HEK293T (cell line): ENCODE measurements around the gene APOA4.

ENCODE experiments used
- CTCF ChIA-PET: fragments of 350-600 bp; formaldehyde crosslinking; extraction: SDS; loops from one replicate; lab custom pipeline; 2021; ENCODE audit warnings: antibody characterized with exemption, inconsistent platforms; lab: Yijun Ruan, JAX
- POLR2A ChIA-PET: fragments of 350-600 bp; formaldehyde crosslinking; extraction: SDS; loops from one replicate; lab custom pipeline; 2020; ENCODE audit warnings: antibody characterized with exemption, inconsistent platforms; lab: Yijun Ruan, JAX
- DNase-seq: peaks from one replicate; pipeline ENCODE4 v3.0.0; 2012; ENCODE audit warnings: mixed read lengths; ENCODE audit errors: extremely low spot score
- ARNT ChIP-seq: fragments of 450-650 bp; IDR thresholded peaks from 2 replicates; pipeline ENCODE4 v1.6.1; 2017; ENCODE audit warnings: mild to moderate bottlenecking
- BHLHE40 ChIP-seq: fragments of 450-650 bp; IDR thresholded peaks from 2 replicates; pipeline ENCODE4 v1.6.1; 2016; ENCODE audit warnings: mild to moderate bottlenecking, moderate library complexity, borderline replicate concordance
- CTBP1 ChIP-seq: fragments of 450-650 bp; IDR thresholded peaks from 2 replicates; pipeline ENCODE4 v1.6.1; 2016; ENCODE audit warnings: borderline replicate concordance
- ELF4 ChIP-seq: fragments of 450-650 bp; IDR thresholded peaks from 2 replicates; pipeline ENCODE4 v1.6.1; 2017; ENCODE audit warnings: antibody characterized with exemption
- FOXA1 ChIP-seq: fragments of 450-650 bp; IDR thresholded peaks from 2 replicates; pipeline ENCODE4 v1.6.1; 2016; ENCODE audit warnings: mild to moderate bottlenecking
- FOXK2 ChIP-seq: fragments of 450-650 bp; IDR thresholded peaks from 2 replicates; pipeline ENCODE4 v1.6.1; 2016; ENCODE audit warnings: mild to moderate bottlenecking
- FOXM1 ChIP-seq: fragments of 450-650 bp; IDR thresholded peaks from 2 replicates; pipeline ENCODE4 v1.6.1; 2017; ENCODE audit warnings: mild to moderate bottlenecking, borderline replicate concordance
- HDGF ChIP-seq: fragments of 450-650 bp; IDR thresholded peaks from 2 replicates; pipeline ENCODE4 v1.6.1; 2017; ENCODE audit warnings: antibody characterized with exemption, borderline replicate concordance
- L3MBTL2 ChIP-seq: fragments of 450-650 bp; conservative IDR thresholded peaks from 2 replicates; pipeline ENCODE4 v1.6.1; 2016; ENCODE audit warnings: mild to moderate bottlenecking
- LEF1 ChIP-seq: fragments of 450-650 bp; IDR thresholded peaks from 2 replicates; pipeline ENCODE4 v1.6.1; 2017; ENCODE audit warnings: mild to moderate bottlenecking, borderline replicate concordance
- NFRKB ChIP-seq: fragments of 450-650 bp; IDR thresholded peaks from 2 replicates; pipeline ENCODE4 v1.6.1; 2016; ENCODE audit warnings: mild to moderate bottlenecking, moderate library complexity
- PKNOX1 ChIP-seq: fragments of 450-650 bp; IDR thresholded peaks from 2 replicates; pipeline ENCODE4 v1.6.1; 2016
- SP1 ChIP-seq: fragments of 450-650 bp; IDR thresholded peaks from 2 replicates; pipeline ENCODE4 v1.6.1; 2017
- SUZ12 ChIP-seq: fragments of 450-650 bp; IDR thresholded peaks from 2 replicates; pipeline ENCODE4 v1.6.1; 2016; ENCODE audit warnings: mild to moderate bottlenecking
- TARDBP ChIP-seq: fragments of 450-650 bp; IDR thresholded peaks from 2 replicates; pipeline ENCODE4 v1.6.1; 2016
- ZNF384 ChIP-seq: fragments of 450-650 bp; IDR thresholded peaks from 2 replicates; pipeline ENCODE4 v1.6.1; 2016

Gene APOA4

DNA sequence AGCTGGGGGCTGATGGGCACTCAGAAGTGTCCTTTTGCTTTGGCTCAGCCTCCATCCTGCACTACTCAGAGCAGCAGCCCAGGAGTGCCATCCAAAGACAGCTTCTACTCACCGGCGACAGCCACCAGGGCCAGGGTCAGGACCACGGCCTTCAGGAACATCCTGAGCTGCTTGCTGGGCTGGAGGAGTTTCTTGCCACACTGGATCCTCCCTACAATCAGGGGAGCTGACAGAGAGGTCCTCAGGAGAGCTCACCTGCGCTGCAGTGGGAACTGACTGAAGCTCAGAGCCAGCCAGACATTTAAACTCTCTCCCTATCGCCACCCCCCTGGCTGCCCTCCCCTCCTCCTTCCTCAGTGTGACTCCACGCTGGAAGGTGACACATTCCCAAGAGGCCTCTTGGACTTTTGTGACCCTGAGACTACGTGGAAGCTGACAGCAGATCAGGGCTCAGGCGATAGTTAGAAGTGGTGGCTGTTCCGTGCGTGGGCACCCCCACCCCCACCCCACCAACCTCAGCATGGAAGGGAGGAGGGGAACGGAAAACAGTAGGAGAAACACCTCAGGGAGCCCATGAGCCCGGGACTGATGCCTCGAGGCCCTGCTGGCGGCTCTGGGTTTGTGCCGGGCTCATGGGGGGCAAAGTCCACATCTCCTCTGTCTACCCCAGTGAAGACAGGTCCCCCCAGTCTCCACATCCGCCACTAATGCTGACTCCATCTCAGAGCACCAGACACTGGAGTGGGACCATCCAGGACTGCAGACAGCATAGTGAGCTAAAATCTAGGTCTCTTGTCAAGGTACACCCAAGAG lies at the start of gene APOA4:
APOA4 (minus strand) TSS at position 274 of the 813 bp plus-strand sequence; CDS start at position 161, 113 bp downstream.
- ChIA-PET POLR2A (interaction anchor here (1.3 kb wide), 1 partner anchor 12 kb away, joined by 5 read pairs; no protein-coding TSS in a partner anchor), CTCF (interaction anchor here (0.5 to 1.1 kb wide), 2 partner anchors 13 to 310 kb away, joined by 4 read pairs; no protein-coding TSS in a partner anchor)
- no peak for TF ChIP-seq NFRKB
- TF ChIP-seq CTBP1 = no peak
- no peak for TF ChIP-seq FOXK2
- TF ChIP-seq ELF4 = no peak
- no peak for TF ChIP-seq L3MBTL2
- TF ChIP-seq PKNOX1 = no peak
- DNase-seq = no peak

DNA sequence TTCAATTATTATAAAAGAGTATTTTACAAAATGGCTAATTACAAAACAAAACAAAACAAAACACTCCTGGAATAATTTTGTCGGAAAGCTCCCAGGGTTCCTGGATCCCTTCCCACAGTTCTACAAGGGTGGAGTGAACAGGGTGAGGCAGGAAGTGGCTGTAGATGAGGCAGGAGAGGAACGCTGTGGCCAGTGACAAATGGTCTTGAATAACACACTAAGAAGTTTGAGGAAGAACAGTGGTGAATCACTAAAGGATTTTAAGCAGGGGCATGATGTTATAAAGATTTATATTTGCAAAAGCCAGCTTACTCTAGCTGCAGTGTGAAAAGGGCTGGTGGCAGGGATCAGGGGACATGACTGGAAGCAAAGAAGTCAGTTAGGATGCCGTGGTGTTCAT lies 48.1 kb upstream of the APOA4 start:
- ChIA-PET CTCF (no interaction called here), POLR2A (no interaction called here)
- DNase-seq = no peak
- TF ChIP-seq SP1 (no peak), FOXM1 (no peak), PKNOX1 (no peak), SUZ12 (no peak), HDGF (no peak), BHLHE40 (no peak), ZNF384 (no peak), L3MBTL2 (no peak), CTBP1 (no peak), FOXK2 (no peak), ELF4 (no peak), LEF1 (no peak), FOXA1 (no peak), ARNT (no peak), NFRKB (no peak), TARDBP (no peak)

- POLR2A ChIA-PET = no interaction called here
Observed at GRCh38 chr11:116870054-116870453, 47.0 kb upstream of the APOA4 start.

GRCh38 chr11:116869610-116870009 lies 46.5 kb upstream of the APOA4 start:
- CTCF ChIA-PET = interaction anchor here (0.5 kb wide), 1 partner anchor 236 kb away, joined by 3 read pairs; no protein-coding TSS in a partner anchor
- no peak for TF ChIP-seq ELF4
- no peak for TF ChIP-seq SUZ12
- no peak for TF ChIP-seq HDGF
- TF ChIP-seq PKNOX1 = no peak
- no peak for TF ChIP-seq LEF1
- no peak for TF ChIP-seq FOXK2
- TF ChIP-seq BHLHE40 = no peak
- no peak for TF ChIP-seq NFRKB
- TF ChIP-seq FOXM1 = no peak
- no peak for TF ChIP-seq ARNT
- no peak for TF ChIP-seq TARDBP
- no peak for TF ChIP-seq FOXA1
- TF ChIP-seq CTBP1 = no peak
- no peak for TF ChIP-seq ZNF384
- no peak for TF ChIP-seq SP1
- no peak for TF ChIP-seq L3MBTL2
- POLR2A ChIA-PET = no interaction called here
- no peak for DNase-seq

More at GRCh38 chr11:116870054-116870453, 47.0 kb upstream of the APOA4 start:
- TF ChIP-seq HDGF = no peak
- TF ChIP-seq ZNF384 = no peak
- TF ChIP-seq FOXK2 = no peak
- no peak for TF ChIP-seq SP1
- TF ChIP-seq TARDBP = no peak
- no peak for TF ChIP-seq ELF4
- TF ChIP-seq FOXA1 = no peak
- no peak for TF ChIP-seq NFRKB
- no peak for TF ChIP-seq FOXM1
- TF ChIP-seq CTBP1 = no peak
- no peak for DNase-seq
- CTCF ChIA-PET = no interaction called here

GRCh38 chr11:116868066-116868465 lies 45.0 kb upstream of the APOA4 start:
- POLR2A ChIA-PET = no interaction called here
- CTCF ChIA-PET = no interaction called here
- TF ChIP-seq FOXK2 (no peak), SUZ12 (no peak), FOXA1 (no peak), PKNOX1 (no peak), ZNF384 (no peak), SP1 (no peak), TARDBP (no peak), ELF4 (no peak), HDGF (no peak), NFRKB (no peak), FOXM1 (no peak)
- DNase-seq = no peak
